ENCODE measurements around the gene C14orf132.

C14orf132 gene

GRCh38 chr14:96039633-96040311 lies 610 bp downstream of the C14orf132 start:
- DNase-seq (ENCODE audit: low read depth, low spot score) = no peak
- no peak overlapping the region for H3K27ac ChIP-seq (ENCODE audit: low read length)
- WGBS (ENCODE audit: insufficient coverage, insufficient read length) = no CpG with 5 or more reads among the region's 56 CpGs

GRCh38 chr14:96040828-96041371 lies 1.7 kb downstream of the C14orf132 start:
- Histone ChIP-seq H3K36me3 (ENCODE audit: control insufficient read depth, insufficient read depth, low read length) (no peaks in the 10 kb centered on the region; the same call in 1 of the 2 replicates), H3K27me3 (ENCODE audit: control insufficient read depth, insufficient read depth, low read length) (peaks cover 10% of the 10 kb centered on the region; the same call in 1 of the 2 replicates), H3K4me1 (ENCODE audit: control insufficient read depth, insufficient read depth, low read length) (peaks cover 1% of the 10 kb centered on the region; the same call in 1 of the 2 replicates), H3K4me3 (ENCODE audit: low read length) (no peak overlapping the region), H3K27ac (ENCODE audit: low read length) (no peak overlapping the region), H3K9me3 (ENCODE audit: control insufficient read depth, insufficient read depth, low read length) (no peaks in the 10 kb centered on the region)
- no CpG with 5 or more reads among the region's 9 CpGs for WGBS (ENCODE audit: insufficient coverage, insufficient read length)
- DNase-seq (ENCODE audit: low read depth, low spot score) = no peak

More at GRCh38 chr14:96039633-96040311, 610 bp downstream of the C14orf132 start:
- H3K4me3 ChIP-seq (ENCODE audit: low read length) = peak overlapping the region; percentile 90
- peaks cover 1% of the 10 kb centered on the region; the same call in 1 of the 2 replicates for H3K4me1 ChIP-seq (ENCODE audit: control insufficient read depth, insufficient read depth, low read length)
- H3K36me3 ChIP-seq (ENCODE audit: control insufficient read depth, insufficient read depth, low read length) = no peaks in the 10 kb centered on the region; the same call in 1 of the 2 replicates
- no peaks in the 10 kb centered on the region for H3K9me3 ChIP-seq (ENCODE audit: control insufficient read depth, insufficient read depth, low read length)
- peaks cover 10% of the 10 kb centered on the region; the same call in 1 of the 2 replicates for H3K27me3 ChIP-seq (ENCODE audit: control insufficient read depth, insufficient read depth, low read length)

- H3K4me3 ChIP-seq (ENCODE audit: low read length) = no peak overlapping the region
- H3K27ac ChIP-seq (ENCODE audit: low read length) = no peak overlapping the region
- H3K9me3 ChIP-seq (ENCODE audit: control insufficient read depth, insufficient read depth, low read length) = no peaks in the 10 kb centered on the region
- WGBS (ENCODE audit: insufficient coverage, insufficient read length) = no CpG with 5 or more reads among the region's 4 CpGs
- peaks cover 10% of the 10 kb centered on the region; the same call in 1 of the 2 replicates for H3K27me3 ChIP-seq (ENCODE audit: control insufficient read depth, insufficient read depth, low read length)
- H3K4me1 ChIP-seq (ENCODE audit: control insufficient read depth, insufficient read depth, low read length) = peaks cover 1% of the 10 kb centered on the region; the same call in 1 of the 2 replicates
- H3K36me3 ChIP-seq (ENCODE audit: control insufficient read depth, insufficient read depth, low read length) = no peaks in the 10 kb centered on the region; the same call in 1 of the 2 replicates
- no peak for DNase-seq (ENCODE audit: low read depth, low spot score)
Observed at GRCh38 chr14:96042248-96042930, 3.2 kb downstream of the C14orf132 start.

- no CpG with 5 or more reads among the region's 2 CpGs for WGBS (ENCODE audit: insufficient coverage, insufficient read length)
- Histone ChIP-seq H3K4me3 (ENCODE audit: low read length) (no peak overlapping the region), H3K36me3 (ENCODE audit: control insufficient read depth, insufficient read depth, low read length) (no peaks in the 10 kb centered on the region), H3K27me3 (ENCODE audit: control insufficient read depth, insufficient read depth, low read length) (no peaks in the 10 kb centered on the region), H3K27ac (ENCODE audit: low read length) (no peak overlapping the region), H3K4me1 (ENCODE audit: control insufficient read depth, insufficient read depth, low read length) (no peaks in the 10 kb centered on the region), H3K9me3 (ENCODE audit: control insufficient read depth, insufficient read depth, low read length) (no peaks in the 10 kb centered on the region)
- no peak for DNase-seq (ENCODE audit: low read depth, low spot score)
Observed at GRCh38 chr14:96046630-96047029, 7.5 kb downstream of the C14orf132 start.

GRCh38 chr14:96047101-96047500 lies 7.9 kb downstream of the C14orf132 start:
- Histone ChIP-seq H3K27me3 (ENCODE audit: control insufficient read depth, insufficient read depth, low read length) (no peaks in the 10 kb centered on the region), H3K27ac (ENCODE audit: low read length) (no peak overlapping the region), H3K4me1 (ENCODE audit: control insufficient read depth, insufficient read depth, low read length) (no peaks in the 10 kb centered on the region), H3K36me3 (ENCODE audit: control insufficient read depth, insufficient read depth, low read length) (no peaks in the 10 kb centered on the region), H3K4me3 (ENCODE audit: low read length) (no peak overlapping the region), H3K9me3 (ENCODE audit: control insufficient read depth, insufficient read depth, low read length) (no peaks in the 10 kb centered on the region)
- no peak for DNase-seq (ENCODE audit: low read depth, low spot score)

- Histone ChIP-seq H3K4me1 (ENCODE audit: control insufficient read depth, insufficient read depth, low read length) (no peaks in the 10 kb centered on the region; the same call in 1 of the 2 replicates), H3K36me3 (ENCODE audit: control insufficient read depth, insufficient read depth, low read length) (no peaks in the 10 kb centered on the region), H3K27me3 (ENCODE audit: control insufficient read depth, insufficient read depth, low read length) (no peaks in the 10 kb centered on the region), H3K27ac (ENCODE audit: low read length) (no peak overlapping the region), H3K4me3 (ENCODE audit: low read length) (no peak overlapping the region), H3K9me3 (ENCODE audit: control insufficient read depth, insufficient read depth, low read length) (no peaks in the 10 kb centered on the region)
- DNase-seq (ENCODE audit: low read depth, low spot score) = no peak
Observed at GRCh38 chr14:96049932-96050331, 10.8 kb downstream of the C14orf132 start.

GRCh38 chr14:96050482-96050881 lies 11.3 kb downstream of the C14orf132 start:
- Histone ChIP-seq H3K4me3 (ENCODE audit: low read length) (no peak overlapping the region), H3K27me3 (ENCODE audit: control insufficient read depth, insufficient read depth, low read length) (no peaks in the 10 kb centered on the region), H3K36me3 (ENCODE audit: control insufficient read depth, insufficient read depth, low read length) (no peaks in the 10 kb centered on the region), H3K4me1 (ENCODE audit: control insufficient read depth, insufficient read depth, low read length) (no peaks in the 10 kb centered on the region; the same call in 1 of the 2 replicates), H3K27ac (ENCODE audit: low read length) (no peak overlapping the region), H3K9me3 (ENCODE audit: control insufficient read depth, insufficient read depth, low read length) (no peaks in the 10 kb centered on the region)
- no CpG with 5 or more reads among the region's 4 CpGs for WGBS (ENCODE audit: insufficient coverage, insufficient read length)
- no peak for DNase-seq (ENCODE audit: low read depth, low spot score)

- Histone ChIP-seq H3K27me3 (ENCODE audit: control insufficient read depth, insufficient read depth, low read length) (no peaks in the 10 kb centered on the region), H3K27ac (ENCODE audit: low read length) (no peak overlapping the region), H3K9me3 (ENCODE audit: control insufficient read depth, insufficient read depth, low read length) (no peaks in the 10 kb centered on the region), H3K4me3 (ENCODE audit: low read length) (no peak overlapping the region), H3K36me3 (ENCODE audit: control insufficient read depth, insufficient read depth, low read length) (no peaks in the 10 kb centered on the region), H3K4me1 (ENCODE audit: control insufficient read depth, insufficient read depth, low read length) (no peaks in the 10 kb centered on the region; the same call in 1 of the 2 replicates)
- no peak for DNase-seq (ENCODE audit: low read depth, low spot score)
- no CpG with 5 or more reads among the region's 3 CpGs for WGBS (ENCODE audit: insufficient coverage, insufficient read length)
Observed at GRCh38 chr14:96051231-96051630, 12.1 kb downstream of the C14orf132 start.

- Histone ChIP-seq H3K4me1 (ENCODE audit: control insufficient read depth, insufficient read depth, low read length) (no peaks in the 10 kb centered on the region; the same call in 1 of the 2 replicates), H3K36me3 (ENCODE audit: control insufficient read depth, insufficient read depth, low read length) (no peaks in the 10 kb centered on the region), H3K9me3 (ENCODE audit: control insufficient read depth, insufficient read depth, low read length) (no peaks in the 10 kb centered on the region), H3K27ac (ENCODE audit: low read length) (no peak overlapping the region), H3K4me3 (ENCODE audit: low read length) (no peak overlapping the region), H3K27me3 (ENCODE audit: control insufficient read depth, insufficient read depth, low read length) (no peaks in the 10 kb centered on the region)
- DNase-seq (ENCODE audit: low read depth, low spot score) = no peak
- WGBS (ENCODE audit: insufficient coverage, insufficient read length) = no CpG with 5 or more reads among the region's 14 CpGs
Observed at GRCh38 chr14:96051642-96052540, 12.7 kb downstream of the C14orf132 start.
